NCI-H146 (cell line): ENCODE results near the gene LMAN1.

Experiments used
- DNase-seq: peaks from one replicate; lab custom pipeline; 2025; lab: John Stamatoyannopoulos, UW

The LMAN1 gene

GRCh38 chr18:59360381-59360780 is 1.3 kb upstream of the LMAN1 start:
- no peak for DNase-seq

DNA sequence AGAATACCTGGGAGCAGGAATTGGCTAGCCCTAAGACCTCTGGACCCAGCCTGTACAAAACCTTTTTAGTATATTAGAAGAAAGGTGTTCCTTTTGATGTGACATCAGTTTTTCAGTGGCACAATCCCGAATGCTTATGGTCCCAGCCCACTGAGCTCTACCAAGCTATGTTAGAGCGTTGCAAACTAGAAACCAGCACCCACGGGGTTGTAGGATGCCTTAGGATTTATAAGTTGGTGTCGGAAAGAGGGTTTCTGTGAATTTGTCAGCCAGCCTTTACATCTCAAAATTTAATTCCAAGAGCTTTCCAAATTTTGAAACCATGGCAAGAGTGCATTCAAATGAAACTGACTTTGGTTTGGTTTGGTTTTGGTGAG is 499 bp upstream of the LMAN1 start:
- no peak for DNase-seq

DNA sequence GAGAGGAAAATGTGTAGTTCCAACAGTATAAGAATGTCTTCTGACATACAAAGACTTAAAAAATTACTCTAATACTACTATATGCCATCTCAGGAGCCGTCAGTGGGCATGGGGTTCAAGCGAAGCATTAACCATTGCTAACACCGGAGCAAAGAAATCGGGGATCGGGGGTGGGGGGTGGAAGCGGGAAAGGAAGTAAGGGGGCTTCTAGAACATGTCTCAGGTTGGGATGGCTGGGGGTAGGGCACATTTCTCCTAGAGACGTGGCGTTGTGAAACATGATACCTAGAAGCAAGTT is 702 bp downstream of the LMAN1 start:
- DNase-seq: no peak

DNA sequence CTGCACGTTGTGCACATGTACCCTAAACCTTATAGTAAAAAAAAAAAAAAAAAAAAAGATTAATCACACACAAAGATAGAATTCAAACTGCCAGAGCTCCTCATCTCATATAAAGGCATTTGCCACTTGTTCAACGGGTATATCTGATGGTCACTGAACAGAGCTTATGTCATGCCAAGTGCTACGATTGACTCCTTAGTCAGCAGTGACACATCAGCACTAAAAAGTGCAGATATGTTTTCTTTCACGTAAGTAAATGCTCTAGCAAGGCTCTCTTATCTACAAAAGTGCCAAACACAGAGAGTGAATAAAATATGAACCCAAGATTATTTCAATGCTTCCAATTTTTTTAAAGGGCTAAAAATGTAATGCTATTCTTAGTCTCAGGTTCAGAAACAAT is 1.1 kb downstream of the LMAN1 start:
- DNase-seq: no peak

GRCh38 chr18:59354731-59355130 is 4.3 kb downstream of the LMAN1 start:
- DNase-seq: no peak

- DNase-seq: no peak
Observed at GRCh38 chr18:59353079-59353680, 5.9 kb downstream of the LMAN1 start.

DNA sequence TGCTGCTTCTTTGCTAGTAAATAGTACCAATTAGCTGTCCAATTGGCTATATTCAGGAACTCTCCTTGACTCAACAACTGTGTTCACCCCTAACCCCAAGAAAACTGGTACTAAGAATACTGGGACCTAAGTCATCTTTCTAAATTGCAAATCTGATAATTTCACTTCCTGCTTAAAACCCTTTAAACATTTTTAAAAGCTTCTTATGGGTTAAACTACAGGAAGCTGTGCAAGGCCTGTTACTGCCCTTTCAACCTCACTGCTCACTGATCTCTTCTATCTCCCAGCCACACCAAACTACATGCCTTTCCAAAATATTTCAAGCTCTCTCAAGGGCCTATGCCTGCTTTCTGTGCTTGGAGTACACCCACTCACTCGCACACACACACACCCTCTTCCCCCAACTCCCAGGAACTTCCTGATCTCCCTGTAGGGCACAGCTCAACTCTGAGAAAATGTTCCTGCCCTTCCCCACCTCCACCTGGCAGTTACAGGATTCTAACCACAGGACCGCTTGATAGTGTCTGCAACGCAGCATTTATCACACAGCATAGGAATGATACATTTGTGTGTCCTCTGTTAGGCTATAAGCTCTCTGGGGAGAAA is 6.7 kb downstream of the LMAN1 start:
- DNase-seq: no peak

- no peak for DNase-seq
Observed at GRCh38 chr18:59345556-59345955, 13.5 kb downstream of the LMAN1 start.

DNA sequence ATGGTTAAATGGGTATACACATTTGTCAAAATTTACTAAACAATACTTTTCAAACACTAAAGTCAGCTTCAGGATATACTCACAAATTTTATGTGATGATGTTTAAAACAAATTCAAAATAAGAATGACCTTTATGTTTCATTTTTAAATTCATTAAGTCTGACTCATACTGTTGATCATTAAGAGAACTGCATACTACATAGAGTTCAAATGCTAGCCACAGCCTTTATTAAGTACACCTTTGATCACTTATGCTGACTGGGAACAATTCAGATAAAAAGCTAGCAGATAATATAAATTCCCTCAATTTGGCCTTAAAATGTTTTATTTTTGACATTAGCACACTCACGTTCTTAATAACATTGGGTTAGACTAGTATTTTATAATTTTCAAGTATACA is 14.1 kb downstream of the LMAN1 start:
- DNase-seq: no peak

DNA sequence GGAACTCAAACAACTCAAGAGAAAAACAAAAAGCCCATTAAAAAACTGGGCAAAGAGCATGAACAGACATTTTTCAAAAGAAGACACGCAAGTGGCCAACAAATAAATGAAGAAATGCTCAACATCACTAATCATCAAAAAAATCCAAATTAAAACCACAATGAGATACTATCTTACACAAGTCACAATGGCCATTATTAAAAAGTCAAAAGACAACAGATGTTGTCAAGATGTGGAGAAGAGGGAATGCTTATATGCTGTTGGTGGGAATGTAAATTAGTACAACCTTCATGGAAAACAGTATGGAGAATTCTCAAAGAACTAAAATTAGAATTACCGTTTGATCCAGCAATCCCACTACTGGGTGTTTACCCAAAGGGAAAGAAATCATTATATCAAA is 15.1 kb downstream of the LMAN1 start:
- DNase-seq: no peak

- DNase-seq: no peak
Observed at GRCh38 chr18:59340817-59341216, 18.2 kb downstream of the LMAN1 start.

DNA sequence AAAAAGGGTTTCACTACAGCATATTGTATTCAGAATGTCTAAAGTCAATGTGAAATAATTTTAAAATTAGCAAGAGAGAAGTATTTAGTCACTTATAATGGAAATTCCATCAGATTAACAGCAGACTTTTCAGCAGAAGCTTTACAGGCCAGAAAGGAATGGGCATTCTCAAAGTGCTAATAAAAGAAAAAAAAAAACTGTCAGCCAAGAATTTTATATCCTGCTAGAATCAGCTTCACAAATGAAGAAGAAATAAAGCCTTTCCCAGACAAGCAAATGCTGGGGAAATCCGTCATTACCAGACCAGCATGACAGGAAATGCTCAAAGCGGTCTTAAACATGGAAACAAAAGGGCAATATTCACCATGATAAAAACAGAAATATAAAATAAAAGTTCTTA is 18.8 kb downstream of the LMAN1 start:
- no peak for DNase-seq

DNA sequence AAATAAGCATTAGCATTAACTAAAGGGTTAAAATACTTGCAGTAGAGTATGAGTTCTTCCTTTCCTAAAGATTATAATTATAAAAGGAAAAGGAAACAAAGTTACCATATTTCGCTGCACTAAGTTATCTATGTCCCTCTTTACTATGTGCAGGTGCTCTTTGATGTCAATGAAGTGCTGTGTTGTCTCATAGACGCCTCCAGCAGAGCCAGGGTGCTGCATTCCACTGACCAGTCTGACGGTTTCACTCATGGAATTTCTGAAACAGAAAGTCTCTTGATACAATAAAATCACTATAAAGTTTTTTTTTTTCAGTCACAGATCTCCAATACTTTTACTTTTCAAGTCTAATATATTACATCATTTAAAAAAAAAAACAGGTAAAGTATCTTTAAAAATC is 26.1 kb downstream of the LMAN1 start:
- no peak for DNase-seq

DNA sequence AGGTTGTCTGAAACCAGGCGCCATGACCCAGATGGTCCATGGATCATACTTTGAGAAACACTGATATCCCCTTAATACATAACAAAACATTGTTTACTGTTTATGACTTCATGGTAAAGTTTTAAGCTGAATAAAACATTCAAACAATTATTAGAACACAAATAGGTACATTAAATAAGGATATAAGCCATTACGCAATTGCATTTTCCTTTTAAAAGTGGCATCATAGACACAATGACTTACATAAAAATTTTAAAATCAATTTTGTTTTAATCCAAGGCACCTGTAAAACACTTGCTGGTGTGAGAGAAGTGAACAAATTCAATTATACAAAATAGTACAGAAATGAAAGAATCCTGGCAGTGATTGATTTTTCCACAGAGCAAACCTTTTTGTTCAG is 30.4 kb downstream of the LMAN1 start:
- DNase-seq: no peak

- no peak for DNase-seq
Observed at GRCh38 chr18:59325965-59326364, 33.1 kb downstream of the LMAN1 start.

- no peak for DNase-seq
Observed at GRCh38 chr18:59324623-59324971, 34.5 kb downstream of the LMAN1 start.

DNA sequence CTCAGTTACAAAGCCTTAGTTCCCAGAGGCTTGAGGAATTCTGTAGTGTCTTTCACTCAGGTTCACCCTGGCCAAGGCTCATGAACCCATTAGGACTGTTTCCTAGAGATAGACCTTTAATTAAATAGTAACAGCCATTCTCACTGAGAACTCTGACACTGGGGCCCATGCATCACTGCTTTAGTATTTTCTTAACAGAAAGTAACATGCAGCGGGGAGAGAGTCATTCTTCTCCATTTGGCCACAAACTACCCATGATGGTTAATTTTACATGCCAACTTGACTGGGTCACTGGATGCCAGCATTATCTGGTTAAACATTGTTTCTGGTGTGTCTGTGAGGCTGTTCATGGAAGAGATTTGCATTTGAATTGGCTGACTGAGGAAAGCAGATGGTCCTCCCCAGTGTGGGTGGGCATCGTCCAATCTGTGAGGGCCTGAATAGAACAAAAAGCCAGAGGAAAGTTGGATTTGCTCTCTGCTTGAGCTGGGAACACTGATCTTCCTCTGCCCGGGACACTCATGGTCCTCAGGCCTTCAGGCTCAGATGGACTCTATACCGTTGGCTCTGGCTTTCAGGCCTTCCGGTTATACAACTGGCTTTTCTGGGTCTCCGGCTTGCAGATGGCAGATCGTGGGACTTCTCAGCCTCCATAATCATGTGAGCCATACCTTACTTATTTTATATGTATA is 35.0 kb downstream of the LMAN1 start:
- no peak for DNase-seq

DNA sequence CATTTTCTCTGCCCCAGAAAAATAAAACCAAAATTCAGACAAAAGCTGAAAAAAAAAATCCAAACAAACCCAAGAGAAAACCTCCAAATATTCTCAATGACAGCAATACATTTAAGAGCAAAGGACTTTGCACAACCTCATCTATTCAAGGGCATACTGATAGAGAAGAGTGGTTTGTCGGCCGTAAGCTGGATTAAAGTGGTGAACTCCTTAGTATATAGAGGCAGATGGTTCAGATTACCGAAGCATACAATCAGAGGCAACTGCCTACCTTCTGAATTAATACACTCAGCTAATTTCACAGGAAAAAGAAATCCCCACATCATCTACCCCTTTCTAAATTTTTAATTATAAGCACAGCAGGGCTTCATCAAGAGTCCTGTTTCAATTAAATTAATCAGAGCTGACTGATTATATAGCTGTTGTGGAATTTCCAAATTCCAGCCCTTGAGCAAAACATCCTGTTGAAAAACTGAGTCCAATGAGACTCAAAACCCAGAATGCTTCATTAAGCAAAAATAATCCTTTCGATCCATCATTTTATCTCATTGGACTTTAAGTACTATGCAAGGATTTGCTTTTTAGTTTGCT is 40.5 kb downstream of the LMAN1 start, which contains the start of gene CPLX4:
Gene CPLX4 (minus strand): TSS at position 190 of the 591 bp plus-strand sequence. CDS start 187 bp downstream, at position 3.
- no peak for DNase-seq

DNA sequence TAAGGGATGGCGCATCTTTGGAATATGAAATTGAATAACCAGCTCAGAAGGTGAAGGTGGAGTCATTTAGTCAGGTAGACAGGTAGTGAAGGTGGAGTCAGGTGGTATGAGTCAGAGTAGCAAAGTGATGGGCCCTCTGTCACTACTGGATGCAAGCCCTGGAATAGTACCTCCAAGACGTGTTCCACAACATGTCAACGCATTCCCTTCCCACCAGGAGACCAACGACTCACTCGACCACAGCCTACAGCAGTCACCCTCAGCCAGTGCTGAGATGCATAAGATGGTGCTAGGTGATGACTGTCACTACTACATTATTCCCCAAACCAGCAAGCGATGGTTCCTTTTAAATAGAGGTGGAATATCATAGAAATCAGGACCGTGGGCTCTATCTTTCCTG is 47.4 kb downstream of the LMAN1 start:
- DNase-seq: no peak

DNA sequence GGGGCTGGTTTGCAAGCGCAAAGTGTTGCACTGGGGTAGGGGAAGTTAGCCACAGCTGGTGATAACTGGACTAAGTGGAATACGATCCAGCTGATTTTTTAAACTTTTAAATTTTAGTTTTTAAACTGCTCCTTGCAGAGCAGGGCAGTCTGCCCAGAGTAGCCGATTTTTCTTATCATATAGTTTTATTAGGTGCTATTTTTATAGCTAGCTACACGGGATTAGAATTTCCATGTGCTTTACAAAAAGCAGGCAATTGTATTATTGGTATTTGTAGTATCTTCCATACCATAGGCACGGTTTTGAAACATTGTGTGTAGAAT is 50.2 kb downstream of the LMAN1 start:
- no peak for DNase-seq

DNA sequence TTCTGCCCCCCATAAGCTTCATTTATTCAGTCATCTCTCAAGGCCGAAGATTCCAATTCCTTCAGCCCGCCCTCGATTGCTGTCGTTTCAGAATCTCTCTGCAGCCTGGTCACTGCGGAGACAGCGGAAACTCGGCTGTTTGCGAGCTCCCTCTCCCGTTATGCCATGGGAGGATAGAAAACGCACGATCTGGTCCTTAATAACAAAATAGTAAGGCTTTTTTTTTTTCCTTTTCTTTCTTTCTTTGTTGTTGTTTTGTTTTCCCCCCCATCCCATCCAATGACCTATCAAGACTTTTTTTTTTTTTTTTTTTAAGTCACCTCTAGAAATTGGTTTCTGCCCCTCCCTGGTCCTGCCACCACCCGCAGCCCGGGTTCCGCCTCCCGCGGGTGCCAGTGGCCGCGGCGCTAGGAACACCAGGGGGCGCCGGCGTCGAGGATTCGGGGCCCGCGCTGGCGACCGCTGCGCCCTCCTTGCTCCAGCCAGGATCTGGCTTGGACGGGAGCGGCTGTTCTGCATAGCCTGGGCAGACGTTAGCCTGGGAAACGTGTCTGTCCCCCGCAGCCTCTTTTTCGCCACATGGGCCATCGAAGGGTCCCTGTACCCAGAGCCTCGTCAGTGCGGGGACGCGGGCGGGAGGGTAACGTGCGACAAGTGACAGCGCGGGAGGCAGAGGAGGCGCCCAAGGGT is 50.7 kb downstream of the LMAN1 start:
- peak; percentile 79 for DNase-seq

DNA sequence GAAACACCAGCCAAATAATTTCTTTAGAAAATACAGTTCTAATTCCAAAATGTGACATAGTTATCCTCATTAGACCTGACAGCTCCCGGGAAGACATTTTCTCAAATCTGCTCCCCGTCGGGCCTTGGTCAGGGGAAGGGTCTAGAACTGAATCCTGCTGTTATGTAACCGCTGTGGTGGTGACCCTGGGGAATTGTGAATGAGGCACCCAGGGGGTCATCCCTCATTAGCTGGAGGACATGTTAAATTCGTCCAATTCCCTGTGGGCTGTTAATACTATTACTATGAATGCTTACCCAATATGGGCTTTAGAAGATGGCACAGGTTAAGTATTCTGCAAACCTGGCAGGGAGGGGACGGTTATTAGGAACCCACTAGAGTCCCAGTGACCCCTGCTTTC is 52.4 kb downstream of the LMAN1 start:
- no peak for DNase-seq

DNA sequence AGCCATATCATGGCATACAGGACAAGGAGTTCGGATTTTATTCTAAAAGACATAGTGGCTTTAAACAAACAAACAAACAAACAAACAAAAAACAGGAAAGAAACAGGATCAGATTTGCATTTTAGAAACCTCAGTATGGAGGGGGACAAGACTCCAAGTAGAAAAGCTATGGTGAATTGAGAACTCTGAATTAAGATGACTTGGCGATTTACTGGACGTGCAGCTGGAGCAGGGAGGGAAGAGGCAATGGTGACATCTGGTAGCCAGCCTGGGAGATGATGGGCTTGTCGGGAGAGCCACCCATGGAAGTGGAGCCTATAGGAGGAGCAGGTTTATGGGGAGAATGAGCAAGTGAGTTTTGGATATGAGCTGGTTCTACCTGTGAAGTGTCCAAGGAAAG is 53.8 kb downstream of the LMAN1 start:
- DNase-seq: no peak
